Activated naive CD4-positive, alpha-beta T cell treated with anti-CD3 and anti-CD28 coated beads, Interleukin-2, amount 50 U/mL, for 72 hours (primary cell): Measurements from ENCODE around the gene ZNF346. TPM values are rescaled to one million over a fixed set of nuclear protein-coding genes. Genes with fewer than 3 reads are reported as not detected.

Experiments
- ATAC-seq, 2 donors: fragments of 150-1000 bp; cut with Tn5 transposase; 2 replicates each; pipeline ENCODE4 v1.10.0; 2021; ENCODE audit warnings: mild to moderate bottlenecking in 2 of 2, moderate library complexity in 2 of 2
- DNase-seq, 2 donors: peaks; one replicate each; pipeline ENCODE4 v3.0.0; 2021 to 2022; ENCODE audit warnings: low spot score in 2 of 2
- H3K27ac Mint-ChIP-seq, 2 donors: one replicate each; pipeline ENCODE4 v1.8.0; 2022; ENCODE audit warnings: mild to moderate bottlenecking in 2 of 2, mixed read lengths in 2 of 2
- H3K36me3 Mint-ChIP-seq, 2 donors: one replicate each; pipeline ENCODE4 v1.8.0; 2022; ENCODE audit warnings: mixed read lengths in 2 of 2
- H3K9me3 Mint-ChIP-seq, 2 donors: one replicate each; pipeline ENCODE4 v1.8.0; 2022; ENCODE audit warnings: mixed read lengths in 2 of 2
- total RNA-seq, 2 donors: library from RNA; stranded (reverse); gene quantifications; one replicate each; pipeline ENCODE4 v1.2.3, GENCODE V29; 2022

The ZNF346 gene
- total RNA-seq, 2 donors from 2014 or later, result 20.7 to 24.3 TPM

GRCh38 chr5:177081859-177082258, 59.4 kb downstream of the ZNF346 start:
- ATAC-seq, result no peak
- no peak for DNase-seq
- H3K36me3 Mint-ChIP-seq, result no peaks in the 10 kb centered on the region
- no peak overlapping the region for H3K27ac Mint-ChIP-seq
- H3K9me3 Mint-ChIP-seq, result no peaks in the 10 kb centered on the region

GRCh38 chr5:177083357-177083756, 60.9 kb downstream of the ZNF346 start:
- Mint-ChIP-seq H3K36me3 (no peaks in the 10 kb centered on the region), H3K9me3 (no peaks in the 10 kb centered on the region), H3K27ac (no peak overlapping the region)
- DNase-seq (no peak), ATAC-seq (no peak)

GRCh38 chr5:177084175-177084574, 61.7 kb downstream of the ZNF346 start:
- ATAC-seq, result no peak
- DNase-seq, result no peak
- H3K9me3 Mint-ChIP-seq, result no peaks in the 10 kb centered on the region
- no peak overlapping the region for H3K27ac Mint-ChIP-seq
- H3K36me3 Mint-ChIP-seq, result no peaks in the 10 kb centered on the region

- DNase-seq (peak in 1 of 2 donors; percentile 17), ATAC-seq (no peak)
- Mint-ChIP-seq H3K27ac (no peak overlapping the region), H3K36me3 (no peaks in the 10 kb centered on the region), H3K9me3 (no peaks in the 10 kb centered on the region)
These were observed 63.6 kb downstream of the ZNF346 start for GRCh38 chr5:177085985-177086653.

- peak in 1 of 2 donors; percentile 75 for DNase-seq
- no peaks in the 10 kb centered on the region for H3K36me3 Mint-ChIP-seq
- ATAC-seq, result peak; percentile 81 to 84
- no peaks in the 10 kb centered on the region for H3K9me3 Mint-ChIP-seq
- H3K27ac Mint-ChIP-seq, result no peak within 1 kb of the TSS
These were observed 64.3 kb downstream of the ZNF346 start, which contains the start of gene FGFR4 for GRCh38 chr5:177086654-177087397. Gene FGFR4 (plus strand): TSS chr5:177086915. CDS start chr5:177089603, 2,688 bp downstream.

- no peak for ATAC-seq
- no peak overlapping the region for H3K27ac Mint-ChIP-seq
- no peak for DNase-seq
- H3K36me3 Mint-ChIP-seq, result no peaks in the 10 kb centered on the region
- H3K9me3 Mint-ChIP-seq, result no peaks in the 10 kb centered on the region
These were observed 65.0 kb downstream of the ZNF346 start for GRCh38 chr5:177087398-177088005.

GRCh38 chr5:177089127-177089526, 66.6 kb downstream of the ZNF346 start:
- ATAC-seq, result no peak
- no peak for DNase-seq
- no peaks in the 10 kb centered on the region for H3K9me3 Mint-ChIP-seq

GRCh38 chr5:177089825-177090641, 67.5 kb downstream of the ZNF346 start:
- ATAC-seq (no peak), DNase-seq (no peak)
- Mint-ChIP-seq H3K9me3 (no peaks in the 10 kb centered on the region), H3K27ac (no peak overlapping the region), H3K36me3 (no peaks in the 10 kb centered on the region)

More at GRCh38 chr5:177089127-177089526, 66.6 kb downstream of the ZNF346 start:
- Mint-ChIP-seq H3K36me3 (no peaks in the 10 kb centered on the region), H3K27ac (no peak overlapping the region)

GRCh38 chr5:177090813-177091212, 68.3 kb downstream of the ZNF346 start:
- Mint-ChIP-seq H3K27ac (no peak overlapping the region), H3K36me3 (no peaks in the 10 kb centered on the region), H3K9me3 (no peaks in the 10 kb centered on the region)
- no peak for ATAC-seq
- DNase-seq, result no peak

- ATAC-seq (no peak), DNase-seq (no peak)
- H3K9me3 Mint-ChIP-seq, result no peaks in the 10 kb centered on the region
- H3K36me3 Mint-ChIP-seq, result no peaks in the 10 kb centered on the region
- H3K27ac Mint-ChIP-seq, result no peak overlapping the region
These were observed 68.7 kb downstream of the ZNF346 start for GRCh38 chr5:177091232-177091631.

GRCh38 chr5:177092178-177093081, 69.9 kb downstream of the ZNF346 start:
- Mint-ChIP-seq H3K9me3 (no peaks in the 10 kb centered on the region), H3K36me3 (no peaks in the 10 kb centered on the region), H3K27ac (no peak overlapping the region)
- DNase-seq (no peak), ATAC-seq (no peak)

GRCh38 chr5:177093082-177093712, 70.7 kb downstream of the ZNF346 start:
- H3K27ac Mint-ChIP-seq, result no peak overlapping the region
- no peak for ATAC-seq
- H3K36me3 Mint-ChIP-seq, result no peaks in the 10 kb centered on the region
- DNase-seq, result no peak
- no peaks in the 10 kb centered on the region for H3K9me3 Mint-ChIP-seq

GRCh38 chr5:177093803-177094202, 71.3 kb downstream of the ZNF346 start:
- no peaks in the 10 kb centered on the region for H3K9me3 Mint-ChIP-seq
- no peak for DNase-seq
- no peak for ATAC-seq
- H3K36me3 Mint-ChIP-seq, result no peaks in the 10 kb centered on the region
- no peak overlapping the region for H3K27ac Mint-ChIP-seq

GRCh38 chr5:177094224-177095087, 72.0 kb downstream of the ZNF346 start:
- no peaks in the 10 kb centered on the region for H3K9me3 Mint-ChIP-seq

More at GRCh38 chr5:177094224-177095087, 72.0 kb downstream of the ZNF346 start:
- ATAC-seq, result no peak
- DNase-seq, result no peak
- Mint-ChIP-seq H3K36me3 (no peaks in the 10 kb centered on the region), H3K27ac (peak overlapping the region in 1 of 2 donors; percentile 65)
